A549 (cell line): ENCODE measurements around the gene ILRUN.

Experiments
- ATOH8 ChIP-seq: fragments of 250-450 bp; sonication (Bioruptor Pico); IDR thresholded peaks from 2 replicates; pipeline ENCODE4 v1.5.0; 2020; ENCODE audit warnings: low read depth, mild to moderate bottlenecking, moderate library complexity
- CTCF ChIP-seq: fragments of >200 bp; sonication (Bioruptor Twin); formaldehyde crosslinking; IDR thresholded peaks from 3 replicates; pipeline ENCODE4 v1.5.1; 2016
- EP300 ChIP-seq, 2 experiments: fragments of >200 bp; sonication (Bioruptor Twin); formaldehyde crosslinking; IDR thresholded peaks; 2 replicates in 1 of 2; 3 replicates in 1 of 2; pipeline ENCODE4 v1.6.1; 2016 to 2017
- HEYL ChIP-seq: fragments of 250-450 bp; sonication (Bioruptor Pico); IDR thresholded peaks from 2 replicates; pipeline ENCODE4 v1.8.0; 2021; ENCODE audit warnings: mild to moderate bottlenecking, moderate library complexity
- JUN ChIP-seq, 2 experiments: fragments of >200 bp; sonication (Bioruptor Twin); formaldehyde crosslinking; IDR thresholded peaks; 2 replicates in 1 of 2; 3 replicates in 1 of 2; pipeline ENCODE4 v1.6.1; 2016 to 2017
- KDM1A ChIP-seq: fragments of 200-600 bp; sonication (generic); IDR thresholded peaks from 2 replicates; pipeline ENCODE4 v1.6.1; 2016; ENCODE audit warnings: low read depth, mild to moderate bottlenecking
- MAFK ChIP-seq: fragments of 450-650 bp; IDR thresholded peaks from 2 replicates; pipeline ENCODE4 v1.6.1; 2014; ENCODE audit not compliant: partially characterized antibody
- PBX3 ChIP-seq: IDR thresholded peaks from 2 replicates; pipeline ENCODE4 v1.6.1; 2012
- POLR2A ChIP-seq: IDR thresholded peaks from 2 replicates; pipeline ENCODE4 v1.6.1; 2012; ENCODE audit warnings: mild to moderate bottlenecking, low read length
- REST ChIP-seq: fragments of 200-600 bp; sonication (generic); IDR thresholded peaks from 2 replicates; pipeline ENCODE4 v1.6.1; 2016; ENCODE audit warnings: antibody characterized with exemption, mild to moderate bottlenecking, moderate library complexity
- RFX5 ChIP-seq: fragments of 450-650 bp; IDR thresholded peaks from 2 replicates; pipeline ENCODE4 v1.7.1; 2014; ENCODE audit warnings: antibody characterized with exemption, mild to moderate bottlenecking, moderate library complexity
- SMC3 ChIP-seq: fragments of >200 bp; sonication (Bioruptor Twin); formaldehyde crosslinking; IDR thresholded peaks from 3 replicates; pipeline ENCODE4 v1.6.1; 2018; ENCODE audit warnings: inconsistent platforms

- TF ChIP-seq POLR2A (no peak), CTCF (no peak), MAFK (no peak), REST (no peak), JUN (IDR thresholded peaks at IDR 0.05) (no peak), KDM1A (no peak), RFX5 (no peak), HEYL (CRISPR knock-in tag) (no peak), ATOH8 (CRISPR knock-in tag) (no peak), EP300 (IDR thresholded peaks at IDR 0.05) (no peak), PBX3 (no peak), SMC3 (no peak)
Observed at GRCh38 chr6:34665019-34665418, 31.5 kb downstream of the ILRUN start.
